Mucosa of descending colon (tissue), 3 donors: ENCODE data around the gene CAPRIN1. TPM values are rescaled to one million over a fixed set of nuclear protein-coding genes. Genes with fewer than 3 reads are reported as not detected.
A peak's percentile ranks its signal among the peaks of the same experiment; 100 is the strongest.

Experiments used
- ATAC-seq: fragments of 200-7000 bp; cut with Tn5 transposase; one replicate; pipeline ENCODE4 v1.9.1; 2020; ENCODE audit warnings: mild to moderate bottlenecking, moderate library complexity
- DNase-seq, 3 donors: peaks; one replicate each; pipeline ENCODE4 v3.0.0-alpha.2; 2020
- H3K36me3 ChIP-seq: fragments of 200-600 bp; one replicate; pipeline ENCODE4 v1.8.0; 2021; ENCODE audit warnings: low read depth, mild to moderate bottlenecking
- H3K4me1 ChIP-seq: fragments of 200-600 bp; one replicate; pipeline ENCODE4 v1.8.0; 2021; ENCODE audit warnings: low read depth, mild to moderate bottlenecking
- H3K4me3 ChIP-seq: fragments of 200-600 bp; one replicate; pipeline ENCODE4 v1.8.0; 2021; ENCODE audit warnings: mild to moderate bottlenecking
- H3K9me3 ChIP-seq: fragments of 200-600 bp; one replicate; pipeline ENCODE4 v1.8.0; 2021; ENCODE audit warnings: mild to moderate bottlenecking
- CTCF ChIP-seq: fragments of 200-600 bp; IDR thresholded peaks from one replicate; pipeline ENCODE4 v1.8.0; 2022; ENCODE audit warnings: antibody characterized with exemption, mild to moderate bottlenecking
- intact Hi-C, 2 donors: fragments of 100-400 bp; cut with DNase I in 1 of 2; cut with micrococcal nuclease in 1 of 2; formaldehyde crosslinking; loops; one replicate each; pipeline versions ENCODE4 v1.11.0 to v1.11.1; 2022; cut with DNase I, micrococcal nuclease
- total RNA-seq, 3 donors: library from RNA; stranded (reverse); fragmentation: NEBNext Ultra II Directional in 2 of 3; extraction: Animal tissue kit (Norgen Biotek cat#: 25700) in 2 of 3; gene quantifications; one replicate each; pipeline versions ENCODE4 v1.2.1 to v1.2.4, GENCODE V29; 2021 to 2023
- donor health status: DM: no; HTN: no; CAD: no; lungs with moderate emphysema.
- donor health status: DM: no; HTN: no; CAD: no.
- donor health status: DM: no; HTN: yes; CAD: no.

CAPRIN1 gene
- total RNA-seq, 3 donors from 2014 or later = 157 to 175 (median 172) TPM

GRCh38 chr11:34013898-34014571 lies 37.5 kb upstream of the CAPRIN1 start:
- TF ChIP-seq CTCF = no peak
- intact Hi-C loops = no loop called here
- peak; percentile 99 for ATAC-seq
- H3K9me3 ChIP-seq = no peaks in the 10 kb centered on the region
- peak in 1 of 3 donors; percentile 37 for DNase-seq
- H3K4me3 ChIP-seq = no peak overlapping the region
- peaks cover 4% of the 10 kb centered on the region for H3K4me1 ChIP-seq
- no peaks in the 10 kb centered on the region for H3K36me3 ChIP-seq

- Histone ChIP-seq H3K4me3 (no peak overlapping the region), H3K4me1 (no peaks in the 10 kb centered on the region), H3K9me3 (peaks cover 10% of the 10 kb centered on the region), H3K36me3 (no peaks in the 10 kb centered on the region)
- DNase-seq = no peak
- no peak for TF ChIP-seq CTCF
- no peak for ATAC-seq
- intact Hi-C loops = no loop called here
Observed at GRCh38 chr11:34021977-34022735, 29.4 kb upstream of the CAPRIN1 start.

- no peak for TF ChIP-seq CTCF
- Histone ChIP-seq H3K4me3 (no peak overlapping the region), H3K9me3 (peaks cover 10% of the 10 kb centered on the region), H3K4me1 (peaks cover 9% of the 10 kb centered on the region), H3K36me3 (no peaks in the 10 kb centered on the region)
- no peak for DNase-seq
- intact Hi-C loops = no loop called here
- no peak for ATAC-seq
Observed at GRCh38 chr11:34026432-34026831, 25.1 kb upstream of the CAPRIN1 start.

- intact Hi-C loops = no loop called here
- H3K4me3 ChIP-seq = no peak overlapping the region
Observed at GRCh38 chr11:34027516-34028408, 23.8 kb upstream of the CAPRIN1 start.

More at GRCh38 chr11:34027516-34028408, 23.8 kb upstream of the CAPRIN1 start:
- ATAC-seq (peak; percentile 91), DNase-seq (peak in 2 of 3 donors; percentile 37 to 83)
- Histone ChIP-seq H3K36me3 (no peaks in the 10 kb centered on the region), H3K4me1 (peaks cover 9% of the 10 kb centered on the region), H3K9me3 (peaks cover under 1% of the 10 kb centered on the region)
- TF ChIP-seq CTCF = no peak
